Coronary artery (tissue), 2 donors: ENCODE measurements around the gene NR4A3.

Experiments used
- DNase-seq: peaks from one replicate; pipeline ENCODE4 v3.0.0-alpha.2; 2017; ENCODE audit warnings: low spot score
- H3K27ac ChIP-seq, 2 donors: fragments of 200-600 bp; sonication (generic); one replicate each; pipeline ENCODE4 v1.5.1; 2016 to 2019
- H3K4me3 ChIP-seq: fragments of 200-600 bp; sonication (generic); 2 replicates; pipeline ENCODE4 v1.5.1; 2016; ENCODE audit warnings: mild to moderate bottlenecking, moderate library complexity
- CTCF ChIP-seq: fragments of 200-600 bp; sonication (generic); IDR thresholded peaks from one replicate; pipeline ENCODE4 v1.5.1; 2019; ENCODE audit warnings: antibody characterized with exemption

Gene NR4A3

DNA sequence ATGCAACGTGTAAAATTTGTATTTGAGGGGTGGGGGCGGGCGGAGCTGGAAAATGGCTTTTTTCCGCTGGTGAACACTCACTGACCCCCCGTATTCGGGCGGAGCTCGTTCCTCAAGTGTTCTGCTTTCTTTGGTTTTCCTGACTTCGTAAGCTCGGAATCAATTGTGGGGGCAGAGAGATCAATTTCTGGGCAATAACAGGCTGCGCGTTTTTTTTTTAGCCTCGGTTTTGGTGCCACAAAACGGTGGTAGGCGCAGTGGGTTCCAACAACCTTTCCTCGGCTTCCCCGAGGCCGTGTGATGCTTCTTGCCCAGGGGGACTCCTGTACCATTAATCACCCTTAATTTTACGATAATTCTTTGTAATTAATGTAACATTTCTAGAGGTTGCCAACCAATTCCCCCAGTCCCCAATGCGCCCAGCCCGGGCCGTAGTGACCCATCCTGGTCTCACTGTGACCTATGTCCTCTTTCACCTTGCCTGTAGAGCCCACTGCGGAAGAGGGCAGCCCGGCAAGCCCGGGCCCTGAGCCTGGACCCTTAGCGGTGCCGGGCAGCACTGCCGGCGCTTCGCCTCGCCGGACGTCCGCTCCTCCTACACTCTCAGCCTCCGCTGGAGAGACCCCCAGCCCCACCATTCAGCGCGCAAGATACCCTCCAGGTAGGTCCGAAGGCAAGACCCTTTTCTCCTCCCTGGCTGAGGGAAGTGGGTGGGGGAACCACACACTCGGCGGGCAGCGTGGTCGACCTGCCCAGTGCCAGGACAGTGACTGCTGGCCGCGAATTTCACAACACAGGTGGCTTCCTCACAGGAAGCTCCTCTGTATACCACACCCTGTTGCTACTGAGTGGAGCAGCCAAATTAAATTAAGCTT lies 3.7 kb downstream of the NR4A3 start:
- peak overlapping the region; percentile 83 for H3K4me3 ChIP-seq
- no peak overlapping the region for H3K27ac ChIP-seq
- TF ChIP-seq CTCF = no peak
- no peak for DNase-seq

DNA sequence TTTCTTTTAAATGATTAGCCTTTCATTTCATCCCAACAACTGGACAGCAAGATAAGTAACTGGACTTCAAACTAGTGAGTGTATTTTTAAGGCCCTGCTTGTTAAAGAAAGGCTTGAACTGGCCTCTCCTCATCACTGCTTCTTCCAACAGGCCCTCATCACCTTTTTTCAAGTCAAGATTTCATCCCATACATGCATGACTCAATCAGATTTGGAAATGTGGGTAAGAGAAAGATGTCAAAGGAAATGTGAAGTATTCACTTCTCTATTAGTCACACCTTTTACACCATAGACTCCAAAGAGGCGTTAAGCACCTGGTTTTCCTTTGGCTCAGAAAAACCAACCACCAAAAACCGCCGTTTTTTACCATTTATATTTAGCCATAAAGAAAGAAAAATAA lies 4.9 kb downstream of the NR4A3 start:
- DNase-seq = no peak
- no peak for TF ChIP-seq CTCF
- no peak overlapping the region for H3K27ac ChIP-seq
- H3K4me3 ChIP-seq = no peak overlapping the region

DNA sequence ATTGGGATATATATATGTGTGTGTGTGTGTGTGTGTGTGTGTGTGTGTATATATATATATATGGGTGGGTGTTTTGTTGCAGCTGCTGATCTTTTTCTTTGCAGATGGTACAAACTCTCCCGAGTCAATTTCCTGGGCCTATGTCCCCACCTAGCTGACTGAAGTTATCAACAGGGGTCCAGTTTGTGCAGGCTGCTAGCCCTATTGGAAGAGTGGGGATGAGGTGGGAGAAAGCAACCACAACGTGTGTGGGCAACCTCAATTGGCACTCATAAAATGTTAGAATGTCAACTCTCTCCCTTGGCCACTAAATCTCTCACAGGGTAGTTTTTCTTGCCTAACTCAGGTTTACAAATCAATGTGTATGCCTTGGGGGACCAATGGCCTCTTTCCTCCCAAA lies 5.6 kb downstream of the NR4A3 start:
- TF ChIP-seq CTCF = no peak
- Histone ChIP-seq H3K27ac (no peak overlapping the region), H3K4me3 (no peak overlapping the region)
- DNase-seq = no peak

GRCh38 chr9:99828054-99828416 lies 6.3 kb downstream of the NR4A3 start:
- Histone ChIP-seq H3K4me3 (no peak overlapping the region), H3K27ac (no peak overlapping the region)
- no peak for DNase-seq
- TF ChIP-seq CTCF = no peak

GRCh38 chr9:99828417-99829176 lies 6.9 kb downstream of the NR4A3 start:
- Histone ChIP-seq H3K27ac (no peak overlapping the region), H3K4me3 (peak overlapping the region; percentile 49)
- no peak for TF ChIP-seq CTCF
- DNase-seq = no peak

- Histone ChIP-seq H3K27ac (no peak overlapping the region), H3K4me3 (no peak overlapping the region)
- no peak for TF ChIP-seq CTCF
- no peak for DNase-seq
Observed at GRCh38 chr9:99831857-99832557, 10.3 kb downstream of the NR4A3 start.
